A549 (cell line): ENCODE data around the gene AUTS2.

Experiments used
- CEBPB ChIP-seq, 2 experiments: fragments of >200 bp in 1 of 2; sonication (Bioruptor Twin) in 1 of 2; formaldehyde crosslinking in 1 of 2; IDR thresholded peaks; 2 replicates each; pipeline ENCODE4 v1.6.1; 2012 to 2016
- EP300 ChIP-seq, 2 experiments: fragments of >200 bp; sonication (Bioruptor Twin); formaldehyde crosslinking; IDR thresholded peaks; 2 replicates in 1 of 2; 3 replicates in 1 of 2; pipeline ENCODE4 v1.6.1; 2016 to 2017
- FOSL2 ChIP-seq, 2 experiments: fragments of 450-650 bp in 1 of 2; fragments of >200 bp in 1 of 2; sonication (Bioruptor Twin) in 1 of 2; formaldehyde crosslinking; IDR thresholded peaks; 2 replicates each; pipeline versions ENCODE4 v1.5.0 to v1.6.1; 2016 to 2020; ENCODE audit warnings: mild to moderate bottlenecking in 1 of 2, moderate library complexity in 1 of 2
- HDAC2 ChIP-seq: fragments of 200-600 bp; sonication (generic); IDR thresholded peaks from 2 replicates; pipeline ENCODE4 v1.6.1; 2016
- MYC ChIP-seq: IDR thresholded peaks from 2 replicates; pipeline ENCODE4 v1.6.1; 2012; ENCODE audit warnings: mild to moderate bottlenecking, inconsistent platforms, low read length, improper control_type of control experiment, borderline replicate concordance
- ZC3H11A ChIP-seq: fragments of 450-650 bp; IDR thresholded peaks from 2 replicates; pipeline ENCODE4 v1.6.1; 2014; ENCODE audit warnings: antibody characterized with exemption, mild to moderate bottlenecking
- TF ChIP-seq, protein P1 (sequence below): fragments of >200 bp; sonication (Bioruptor Twin); formaldehyde crosslinking; IDR thresholded peaks from 3 replicates; pipeline ENCODE4 v1.5.1; 2016
- TF ChIP-seq, protein P2 (sequence below): fragments of 200-600 bp; sonication (generic); IDR thresholded peaks from 2 replicates; pipeline ENCODE4 v1.6.1; 2016; ENCODE audit warnings: antibody characterized with exemption, mild to moderate bottlenecking, moderate library complexity
- TF ChIP-seq, protein P3 (sequence below): IDR thresholded peaks from 2 replicates; pipeline ENCODE4 v1.6.1; 2012

DNA sequence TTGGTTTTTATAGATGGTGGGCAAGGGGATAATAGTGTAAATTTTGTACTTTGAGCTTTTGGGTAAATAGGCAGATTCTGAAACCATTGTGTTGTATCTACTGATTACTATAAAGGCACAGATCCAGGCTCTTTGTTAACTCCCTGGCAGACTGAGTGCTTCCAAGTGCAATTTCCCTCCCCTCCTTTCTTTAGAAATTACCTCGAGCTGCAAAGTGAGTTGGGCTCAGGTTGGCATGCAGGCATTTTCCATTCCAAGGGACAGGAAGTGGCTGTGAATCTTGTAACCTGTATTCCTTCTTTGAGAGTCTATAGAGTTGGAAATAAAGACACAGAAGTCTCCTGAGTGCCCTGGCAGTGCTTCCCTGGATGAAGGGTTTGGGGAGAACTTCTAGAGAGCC, 1039.5 kb downstream of the AUTS2 start:
- TF ChIP-seq, protein P1, sequence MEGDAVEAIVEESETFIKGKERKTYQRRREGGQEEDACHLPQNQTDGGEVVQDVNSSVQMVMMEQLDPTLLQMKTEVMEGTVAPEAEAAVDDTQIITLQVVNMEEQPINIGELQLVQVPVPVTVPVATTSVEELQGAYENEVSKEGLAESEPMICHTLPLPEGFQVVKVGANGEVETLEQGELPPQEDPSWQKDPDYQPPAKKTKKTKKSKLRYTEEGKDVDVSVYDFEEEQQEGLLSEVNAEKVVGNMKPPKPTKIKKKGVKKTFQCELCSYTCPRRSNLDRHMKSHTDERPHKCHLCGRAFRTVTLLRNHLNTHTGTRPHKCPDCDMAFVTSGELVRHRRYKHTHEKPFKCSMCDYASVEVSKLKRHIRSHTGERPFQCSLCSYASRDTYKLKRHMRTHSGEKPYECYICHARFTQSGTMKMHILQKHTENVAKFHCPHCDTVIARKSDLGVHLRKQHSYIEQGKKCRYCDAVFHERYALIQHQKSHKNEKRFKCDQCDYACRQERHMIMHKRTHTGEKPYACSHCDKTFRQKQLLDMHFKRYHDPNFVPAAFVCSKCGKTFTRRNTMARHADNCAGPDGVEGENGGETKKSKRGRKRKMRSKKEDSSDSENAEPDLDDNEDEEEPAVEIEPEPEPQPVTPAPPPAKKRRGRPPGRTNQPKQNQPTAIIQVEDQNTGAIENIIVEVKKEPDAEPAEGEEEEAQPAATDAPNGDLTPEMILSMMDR, result no peak
- no peak for TF ChIP-seq FOSL2 (IDR thresholded peaks at IDR 0.05)
- TF ChIP-seq FOSL2 (CRISPR knock-in tag; IDR thresholded peaks at IDR 0.05), result no peak
- no peak for TF ChIP-seq HDAC2
- TF ChIP-seq CEBPB (IDR thresholded peaks at IDR 0.05), result no peak
- no peak for TF ChIP-seq EP300 (IDR thresholded peaks at IDR 0.05)
- no peak for TF ChIP-seq ZC3H11A
- TF ChIP-seq, protein P2, sequence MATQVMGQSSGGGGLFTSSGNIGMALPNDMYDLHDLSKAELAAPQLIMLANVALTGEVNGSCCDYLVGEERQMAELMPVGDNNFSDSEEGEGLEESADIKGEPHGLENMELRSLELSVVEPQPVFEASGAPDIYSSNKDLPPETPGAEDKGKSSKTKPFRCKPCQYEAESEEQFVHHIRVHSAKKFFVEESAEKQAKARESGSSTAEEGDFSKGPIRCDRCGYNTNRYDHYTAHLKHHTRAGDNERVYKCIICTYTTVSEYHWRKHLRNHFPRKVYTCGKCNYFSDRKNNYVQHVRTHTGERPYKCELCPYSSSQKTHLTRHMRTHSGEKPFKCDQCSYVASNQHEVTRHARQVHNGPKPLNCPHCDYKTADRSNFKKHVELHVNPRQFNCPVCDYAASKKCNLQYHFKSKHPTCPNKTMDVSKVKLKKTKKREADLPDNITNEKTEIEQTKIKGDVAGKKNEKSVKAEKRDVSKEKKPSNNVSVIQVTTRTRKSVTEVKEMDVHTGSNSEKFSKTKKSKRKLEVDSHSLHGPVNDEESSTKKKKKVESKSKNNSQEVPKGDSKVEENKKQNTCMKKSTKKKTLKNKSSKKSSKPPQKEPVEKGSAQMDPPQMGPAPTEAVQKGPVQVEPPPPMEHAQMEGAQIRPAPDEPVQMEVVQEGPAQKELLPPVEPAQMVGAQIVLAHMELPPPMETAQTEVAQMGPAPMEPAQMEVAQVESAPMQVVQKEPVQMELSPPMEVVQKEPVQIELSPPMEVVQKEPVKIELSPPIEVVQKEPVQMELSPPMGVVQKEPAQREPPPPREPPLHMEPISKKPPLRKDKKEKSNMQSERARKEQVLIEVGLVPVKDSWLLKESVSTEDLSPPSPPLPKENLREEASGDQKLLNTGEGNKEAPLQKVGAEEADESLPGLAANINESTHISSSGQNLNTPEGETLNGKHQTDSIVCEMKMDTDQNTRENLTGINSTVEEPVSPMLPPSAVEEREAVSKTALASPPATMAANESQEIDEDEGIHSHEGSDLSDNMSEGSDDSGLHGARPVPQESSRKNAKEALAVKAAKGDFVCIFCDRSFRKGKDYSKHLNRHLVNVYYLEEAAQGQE, result no peak
- TF ChIP-seq, protein P3, sequence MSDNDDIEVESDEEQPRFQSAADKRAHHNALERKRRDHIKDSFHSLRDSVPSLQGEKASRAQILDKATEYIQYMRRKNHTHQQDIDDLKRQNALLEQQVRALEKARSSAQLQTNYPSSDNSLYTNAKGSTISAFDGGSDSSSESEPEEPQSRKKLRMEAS, result no peak
- no peak for TF ChIP-seq MYC
